ENCODE data around the gene FOXL1. TPM values are rescaled to one million over a fixed set of nuclear protein-coding genes. Genes with fewer than 3 reads are reported as not detected.

Gene FOXL1
- total RNA-seq, 1 experiment from 2014 or later, result 9.3 TPM

- Histone ChIP-seq H3K4me1 (ENCODE audit: control insufficient read depth, insufficient read depth, low read length) (no peaks in the 10 kb centered on the region), H3K27ac (ENCODE audit: low read length) (no peak overlapping the region), H3K36me3 (ENCODE audit: control insufficient read depth, insufficient read depth, low read length) (peaks cover 3% of the 10 kb centered on the region), H3K9me3 (ENCODE audit: control insufficient read depth, insufficient read depth, low read depth, low read length) (no peaks in the 10 kb centered on the region), H3K27me3 (ENCODE audit: control insufficient read depth, insufficient read depth, low read length) (no peaks in the 10 kb centered on the region), H3K4me3 (ENCODE audit: low read depth in 2 of 2, low read length in 2 of 2) (no peak overlapping the region)
- DNase-seq (ENCODE audit: low read depth, low spot score) (no peak), ATAC-seq (no peak)
- CTCF ChIA-PET, result no interaction called here
- in situ Hi-C loops (cut with HindIII; ENCODE audit: low pct_unique_long_range_greater_than_20kb, low sequenced_read_pairs), result no loop called here
- POLR2A ChIA-PET, result no interaction called here
- TF ChIP-seq CTCF (IDR thresholded peaks at IDR 0.05), result no peak
- no peak for TF ChIP-seq TCF7L2 (IDR thresholded peaks at IDR 0.05; ENCODE audit: low read depth, low read length)
- no peak for TF ChIP-seq SIN3A (IDR thresholded peaks at IDR 0.05; ENCODE audit: borderline replicate concordance, insufficient read depth, low read depth, low read length)
- no peak for TF ChIP-seq REST (IDR thresholded peaks at IDR 0.05; ENCODE audit: insufficient read depth in 1 of 2, low read depth in 2 of 2, low read length in 1 of 2)
- no peak for TF ChIP-seq POLR2AphosphoS5 (IDR thresholded peaks at IDR 0.05; ENCODE audit: low read depth, low read length)
- intact Hi-C loops (cut with micrococcal nuclease; ENCODE audit: unreplicated experiment), result no loop called here
- no TSS peak for BruUV-seq (replicated peaks)
These were observed 31.7 kb upstream of the FOXL1 start for GRCh38 chr16:86546638-86547013.

- CTCF ChIA-PET, result no interaction called here
- H3K27ac ChIP-seq (ENCODE audit: low read length), result no peak overlapping the region
- POLR2A ChIA-PET, result no interaction called here
- intact Hi-C loops (cut with micrococcal nuclease; ENCODE audit: unreplicated experiment), result no loop called here
- no peaks in the 10 kb centered on the region for H3K4me1 ChIP-seq (ENCODE audit: control insufficient read depth, insufficient read depth, low read length)
- ATAC-seq (no peak), DNase-seq (ENCODE audit: low read depth, low spot score) (no peak)
- H3K27me3 ChIP-seq (ENCODE audit: control insufficient read depth, insufficient read depth, low read length), result no peaks in the 10 kb centered on the region
- H3K36me3 ChIP-seq (ENCODE audit: control insufficient read depth, insufficient read depth, low read length), result peaks cover 3% of the 10 kb centered on the region
- no peaks in the 10 kb centered on the region for H3K9me3 ChIP-seq (ENCODE audit: control insufficient read depth, insufficient read depth, low read depth, low read length)
- BruUV-seq (replicated peaks), result no TSS peak
- in situ Hi-C loops (cut with HindIII; ENCODE audit: low pct_unique_long_range_greater_than_20kb, low sequenced_read_pairs), result no loop called here
- no peak for TF ChIP-seq REST (IDR thresholded peaks at IDR 0.05; ENCODE audit: insufficient read depth in 1 of 2, low read depth in 2 of 2, low read length in 1 of 2)
- TF ChIP-seq POLR2AphosphoS5 (IDR thresholded peaks at IDR 0.05; ENCODE audit: low read depth, low read length), result no peak
- no peak for TF ChIP-seq TCF7L2 (IDR thresholded peaks at IDR 0.05; ENCODE audit: low read depth, low read length)
- no peak for TF ChIP-seq CTCF (IDR thresholded peaks at IDR 0.05)
- TF ChIP-seq SIN3A (IDR thresholded peaks at IDR 0.05; ENCODE audit: borderline replicate concordance, insufficient read depth, low read depth, low read length), result no peak
- H3K4me3 ChIP-seq (ENCODE audit: low read depth in 2 of 2, low read length in 2 of 2), result no peak overlapping the region
These were observed 31.1 kb upstream of the FOXL1 start for GRCh38 chr16:86547286-86547685.
